HG03045 (cell line): ENCODE data around the gene ZNF264.
"Not testable (repeated sequence)": the region's sequence is repeated elsewhere in the genome, so short reads cannot be mapped to it uniquely, and the experiment has no call there.

Experiments
- ATAC-seq: cut with Tn5 transposase; IDR thresholded peaks from one replicate; pipeline ENCODE4 v1.9.1; 2021; ENCODE audit warnings: mild to moderate bottlenecking, moderate library complexity; ENCODE audit not compliant: unreplicated experiment

Gene ZNF264

GRCh38 chr19:57244513-57244912 lies 53.2 kb downstream of the ZNF264 start:
- no peak for ATAC-seq

GRCh38 chr19:57245066-57245465 lies 53.8 kb downstream of the ZNF264 start:
- ATAC-seq: no peak

- ATAC-seq: no peak
Measured at GRCh38 chr19:57245959-57246358, 54.7 kb downstream of the ZNF264 start.

GRCh38 chr19:57248646-57249045 lies 57.3 kb downstream of the ZNF264 start:
- no peak for ATAC-seq

GRCh38 chr19:57249329-57249728 lies 58.0 kb downstream of the ZNF264 start:
- ATAC-seq: no peak

GRCh38 chr19:57253767-57254166 lies 62.5 kb downstream of the ZNF264 start:
- ATAC-seq: not testable (repeated sequence)

GRCh38 chr19:57262044-57262443 lies 70.7 kb downstream of the ZNF264 start:
- no peak for ATAC-seq

GRCh38 chr19:57263244-57263741 lies 72.0 kb downstream of the ZNF264 start:
- no peak for ATAC-seq

GRCh38 chr19:57267291-57267690 lies 76.0 kb downstream of the ZNF264 start:
- ATAC-seq: no peak

GRCh38 chr19:57269515-57270250 lies 78.4 kb downstream of the ZNF264 start:
- peak; percentile 47 for ATAC-seq

- ATAC-seq: no peak
Measured at GRCh38 chr19:57271280-57271679, 80.0 kb downstream of the ZNF264 start.
